Measurements from ENCODE around the gene ST3GAL3.

ST3GAL3 gene

DNA sequence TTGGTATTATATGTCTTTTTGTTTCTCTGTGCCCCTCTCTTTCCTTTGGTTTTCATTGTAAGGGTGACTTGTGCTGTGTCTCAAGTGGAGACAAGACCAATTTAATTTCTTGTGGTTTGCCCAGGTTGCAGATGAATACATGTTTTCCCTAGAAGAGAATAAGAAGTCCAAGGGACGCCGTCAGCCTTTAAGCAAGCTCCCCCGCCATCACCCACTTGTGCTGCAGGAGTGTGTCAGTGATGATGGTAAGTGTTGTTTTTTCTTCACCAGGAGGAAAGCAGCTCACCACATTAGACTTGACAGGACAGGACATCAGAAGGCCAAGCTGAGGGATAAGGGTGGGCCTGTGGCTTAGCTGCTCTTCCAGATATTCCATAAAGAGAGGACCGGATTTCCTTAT is 23.8 kb upstream of the ST3GAL3 start:
- H3K9ac ChIP-seq, result no peak overlapping the region
- no peak overlapping the region for H2AFZ ChIP-seq (ENCODE audit: low read depth)
- no peak overlapping the region for H3K4me2 ChIP-seq
- H3K4me3 ChIP-seq (IDR thresholded peaks at IDR 0.05; ENCODE audit: insufficient read depth, low read depth, low read length), result no peak overlapping the region
- no peaks in the 10 kb centered on the region for H3K79me2 ChIP-seq (ENCODE audit: insufficient read depth, low read depth)
- H4K20me1 ChIP-seq (ENCODE audit: insufficient read depth), result no peaks in the 10 kb centered on the region
- H3K36me3 ChIP-seq (ENCODE audit: insufficient read depth), result no peaks in the 10 kb centered on the region; the same call in 1 of the 2 replicates
- TF ChIP-seq, protein P1, sequence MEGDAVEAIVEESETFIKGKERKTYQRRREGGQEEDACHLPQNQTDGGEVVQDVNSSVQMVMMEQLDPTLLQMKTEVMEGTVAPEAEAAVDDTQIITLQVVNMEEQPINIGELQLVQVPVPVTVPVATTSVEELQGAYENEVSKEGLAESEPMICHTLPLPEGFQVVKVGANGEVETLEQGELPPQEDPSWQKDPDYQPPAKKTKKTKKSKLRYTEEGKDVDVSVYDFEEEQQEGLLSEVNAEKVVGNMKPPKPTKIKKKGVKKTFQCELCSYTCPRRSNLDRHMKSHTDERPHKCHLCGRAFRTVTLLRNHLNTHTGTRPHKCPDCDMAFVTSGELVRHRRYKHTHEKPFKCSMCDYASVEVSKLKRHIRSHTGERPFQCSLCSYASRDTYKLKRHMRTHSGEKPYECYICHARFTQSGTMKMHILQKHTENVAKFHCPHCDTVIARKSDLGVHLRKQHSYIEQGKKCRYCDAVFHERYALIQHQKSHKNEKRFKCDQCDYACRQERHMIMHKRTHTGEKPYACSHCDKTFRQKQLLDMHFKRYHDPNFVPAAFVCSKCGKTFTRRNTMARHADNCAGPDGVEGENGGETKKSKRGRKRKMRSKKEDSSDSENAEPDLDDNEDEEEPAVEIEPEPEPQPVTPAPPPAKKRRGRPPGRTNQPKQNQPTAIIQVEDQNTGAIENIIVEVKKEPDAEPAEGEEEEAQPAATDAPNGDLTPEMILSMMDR (conservative IDR thresholded peaks at IDR 0.05; ENCODE audit: low read depth, low read length), result no peak
- no peaks in the 10 kb centered on the region for H3K27me3 ChIP-seq (ENCODE audit: insufficient read depth, low read depth)
- H3K27ac ChIP-seq, result no peak overlapping the region
- H3K4me1 ChIP-seq (ENCODE audit: low read depth, poor library complexity, severe bottlenecking), result peaks cover 6% of the 10 kb centered on the region

DNA sequence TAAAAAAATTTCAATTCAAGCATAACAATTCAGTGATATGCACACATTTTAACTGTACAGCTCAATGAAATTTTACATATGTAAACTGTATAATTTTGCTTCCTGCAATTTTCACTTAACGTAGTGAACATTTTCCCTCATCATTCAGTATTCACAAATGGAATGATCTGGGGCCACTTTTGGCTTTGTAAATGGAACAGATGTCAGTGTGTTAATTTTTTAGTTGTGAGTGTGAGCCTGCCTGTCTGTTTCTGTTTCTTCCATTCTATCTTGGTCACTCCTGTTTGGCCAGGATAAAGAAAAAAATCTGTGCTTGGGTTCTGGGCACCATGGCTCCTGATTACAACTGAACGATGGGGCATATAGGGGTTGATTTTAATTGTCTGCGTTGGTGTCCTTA is 20.5 kb upstream of the ST3GAL3 start:
- H3K79me2 ChIP-seq (ENCODE audit: insufficient read depth, low read depth), result no peaks in the 10 kb centered on the region
- H3K36me3 ChIP-seq (ENCODE audit: insufficient read depth), result no peaks in the 10 kb centered on the region; the same call in 1 of the 2 replicates
- H3K27ac ChIP-seq, result no peak overlapping the region
- H2AFZ ChIP-seq (ENCODE audit: low read depth), result no peak overlapping the region
- no peak overlapping the region for H3K4me3 ChIP-seq (IDR thresholded peaks at IDR 0.05; ENCODE audit: insufficient read depth, low read depth, low read length)
- TF ChIP-seq, protein P1 (conservative IDR thresholded peaks at IDR 0.05; ENCODE audit: low read depth, low read length), result no peak
- H3K4me2 ChIP-seq, result no peak overlapping the region
- no peaks in the 10 kb centered on the region for H3K27me3 ChIP-seq (ENCODE audit: insufficient read depth, low read depth)
- H3K9ac ChIP-seq, result no peak overlapping the region
- peaks cover 9% of the 10 kb centered on the region for H3K4me1 ChIP-seq (ENCODE audit: low read depth, poor library complexity, severe bottlenecking)
- H4K20me1 ChIP-seq (ENCODE audit: insufficient read depth), result no peaks in the 10 kb centered on the region

DNA sequence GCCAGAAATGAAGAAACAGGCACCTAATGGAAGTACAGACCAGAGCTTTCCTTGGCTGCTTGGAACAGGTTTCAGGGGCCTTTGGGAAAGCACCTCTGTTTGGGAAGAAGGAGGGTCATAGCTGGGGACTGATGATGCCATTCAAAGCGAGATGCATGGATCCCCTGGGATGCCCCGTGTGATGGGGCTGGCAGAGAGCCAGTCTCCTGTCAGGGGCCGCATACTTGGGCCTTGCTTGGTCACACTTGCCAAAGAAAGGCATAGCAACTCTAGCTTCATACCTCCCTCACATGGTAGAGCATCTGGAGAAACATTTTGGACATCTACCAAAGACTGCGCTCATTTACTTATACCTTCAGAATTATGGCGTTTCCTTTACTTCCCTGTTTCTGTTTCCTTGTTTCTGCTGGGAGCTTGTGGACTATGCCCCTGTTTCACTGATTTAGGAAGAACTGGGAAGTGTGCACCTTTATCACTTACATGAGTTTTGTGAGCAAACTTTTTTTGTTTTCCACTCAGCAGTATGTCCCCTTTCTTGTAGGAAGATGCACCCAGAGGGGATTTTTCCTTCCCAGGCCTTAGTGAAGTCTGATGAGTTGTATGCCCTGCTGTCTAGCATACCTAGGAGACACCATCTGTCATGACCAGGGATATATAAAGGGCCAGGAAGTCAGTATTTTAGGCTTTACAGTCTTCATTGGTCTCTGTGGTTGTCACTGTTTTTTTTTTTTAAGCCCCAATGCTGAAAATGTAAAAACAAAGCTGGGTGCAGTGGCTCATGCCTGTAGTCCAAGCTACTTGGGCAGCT is 19.8 kb upstream of the ST3GAL3 start:
- Histone ChIP-seq H3K36me3 (ENCODE audit: insufficient read depth) (no peaks in the 10 kb centered on the region; the same call in 1 of the 2 replicates), H3K79me2 (ENCODE audit: insufficient read depth, low read depth) (no peaks in the 10 kb centered on the region), H3K9ac (no peak overlapping the region), H3K27me3 (ENCODE audit: insufficient read depth, low read depth) (no peaks in the 10 kb centered on the region), H3K4me3 (IDR thresholded peaks at IDR 0.05; ENCODE audit: insufficient read depth, low read depth, low read length) (no peak overlapping the region), H3K4me2 (no peak overlapping the region), H4K20me1 (ENCODE audit: insufficient read depth) (no peaks in the 10 kb centered on the region), H2AFZ (ENCODE audit: low read depth) (no peak overlapping the region), H3K4me1 (ENCODE audit: low read depth, poor library complexity, severe bottlenecking) (peaks cover 9% of the 10 kb centered on the region), H3K27ac (no peak overlapping the region)
- TF ChIP-seq, protein P1 (conservative IDR thresholded peaks at IDR 0.05; ENCODE audit: low read depth, low read length), result no peak

DNA sequence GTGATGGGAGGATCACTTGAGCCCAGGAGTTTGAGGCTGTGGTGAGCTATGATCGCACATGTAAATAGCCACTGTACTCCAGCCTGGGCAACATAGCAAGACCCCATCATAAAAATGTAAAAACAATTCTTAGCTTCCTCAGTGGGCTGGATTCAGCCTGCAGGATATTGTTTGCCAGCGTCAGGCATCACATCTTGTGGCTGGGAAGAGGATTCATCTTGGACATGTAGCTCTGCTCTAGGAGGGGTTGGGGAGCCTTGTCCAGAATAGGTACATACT is 19.3 kb upstream of the ST3GAL3 start:
- H3K36me3 ChIP-seq (ENCODE audit: insufficient read depth), result no peaks in the 10 kb centered on the region; the same call in 1 of the 2 replicates
- H3K4me1 ChIP-seq (ENCODE audit: low read depth, poor library complexity, severe bottlenecking), result peaks cover 9% of the 10 kb centered on the region
- no peaks in the 10 kb centered on the region for H3K79me2 ChIP-seq (ENCODE audit: insufficient read depth, low read depth)
- H3K27me3 ChIP-seq (ENCODE audit: insufficient read depth, low read depth), result no peaks in the 10 kb centered on the region
- H3K4me2 ChIP-seq, result no peak overlapping the region
- H2AFZ ChIP-seq (ENCODE audit: low read depth), result no peak overlapping the region
- no peak overlapping the region for H3K9ac ChIP-seq
- no peak overlapping the region for H3K27ac ChIP-seq
- TF ChIP-seq, protein P1 (conservative IDR thresholded peaks at IDR 0.05; ENCODE audit: low read depth, low read length), result no peak
- no peak overlapping the region for H3K4me3 ChIP-seq (IDR thresholded peaks at IDR 0.05; ENCODE audit: insufficient read depth, low read depth, low read length)
- no peaks in the 10 kb centered on the region for H4K20me1 ChIP-seq (ENCODE audit: insufficient read depth)

Data from KMS-11 (cell line).